Sigmoid colon (tissue), 4 donors: ENCODE measurements around the gene SKIC8.

Source experiments
- POLR2A ChIP-seq, 2 donors: fragments of 450-650 bp; IDR thresholded peaks; one replicate each; pipeline ENCODE4 v1.6.1; 2016; ENCODE audit warnings: antibody characterized with exemption in 2 of 2, mild to moderate bottlenecking in 2 of 2, moderate library complexity in 2 of 2
- POLR2AphosphoS5 ChIP-seq, 4 donors: sonication (generic); formaldehyde crosslinking; IDR thresholded peaks; one replicate each; pipeline ENCODE4 v1.6.1; 2017; ENCODE audit warnings: antibody characterized with exemption in 4 of 4
- TF ChIP-seq, protein P1 (sequence below), 4 experiments: fragments of 450-650 bp in 3 of 4; fragments of 200-600 bp in 1 of 4; IDR thresholded peaks; one replicate each; pipeline ENCODE4 v1.5.1; 2016 to 2019; ENCODE audit warnings: antibody characterized with exemption in 4 of 4, mild to moderate bottlenecking in 3 of 4, moderate library complexity in 2 of 4

DNA sequence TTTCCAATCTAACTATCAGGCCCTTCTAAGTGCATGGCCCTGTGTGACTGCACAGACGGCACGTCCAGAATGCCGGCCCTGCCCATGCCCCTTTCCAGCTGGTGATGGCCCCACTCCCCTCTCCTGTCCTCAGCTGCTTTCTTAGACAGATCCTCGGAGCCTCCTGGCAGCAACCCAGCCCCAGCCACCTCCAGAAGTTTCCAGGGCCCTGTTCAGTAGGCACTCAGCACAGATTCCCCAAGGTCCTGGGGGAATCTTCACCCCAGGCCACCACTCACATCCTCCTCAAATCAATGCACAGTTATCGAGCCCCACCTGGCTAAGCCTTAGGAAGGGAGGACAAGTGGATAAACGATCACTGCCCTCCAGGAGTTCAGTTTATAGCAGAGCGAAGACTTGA, 39.4 kb upstream of the SKIC8 start:
- TF ChIP-seq, protein P1, sequence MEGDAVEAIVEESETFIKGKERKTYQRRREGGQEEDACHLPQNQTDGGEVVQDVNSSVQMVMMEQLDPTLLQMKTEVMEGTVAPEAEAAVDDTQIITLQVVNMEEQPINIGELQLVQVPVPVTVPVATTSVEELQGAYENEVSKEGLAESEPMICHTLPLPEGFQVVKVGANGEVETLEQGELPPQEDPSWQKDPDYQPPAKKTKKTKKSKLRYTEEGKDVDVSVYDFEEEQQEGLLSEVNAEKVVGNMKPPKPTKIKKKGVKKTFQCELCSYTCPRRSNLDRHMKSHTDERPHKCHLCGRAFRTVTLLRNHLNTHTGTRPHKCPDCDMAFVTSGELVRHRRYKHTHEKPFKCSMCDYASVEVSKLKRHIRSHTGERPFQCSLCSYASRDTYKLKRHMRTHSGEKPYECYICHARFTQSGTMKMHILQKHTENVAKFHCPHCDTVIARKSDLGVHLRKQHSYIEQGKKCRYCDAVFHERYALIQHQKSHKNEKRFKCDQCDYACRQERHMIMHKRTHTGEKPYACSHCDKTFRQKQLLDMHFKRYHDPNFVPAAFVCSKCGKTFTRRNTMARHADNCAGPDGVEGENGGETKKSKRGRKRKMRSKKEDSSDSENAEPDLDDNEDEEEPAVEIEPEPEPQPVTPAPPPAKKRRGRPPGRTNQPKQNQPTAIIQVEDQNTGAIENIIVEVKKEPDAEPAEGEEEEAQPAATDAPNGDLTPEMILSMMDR (IDR thresholded peaks at IDR 0.05): no peak
- no peak for TF ChIP-seq POLR2AphosphoS5 (IDR thresholded peaks at IDR 0.05)
- TF ChIP-seq POLR2A (IDR thresholded peaks at IDR 0.05): no peak
